GM18502 (cell line): ENCODE results near the gene SRPK3.

Experiments
- ATAC-seq: cut with Tn5 transposase; IDR thresholded peaks from one replicate; pipeline ENCODE4 v1.9.1; 2021; ENCODE audit warnings: mild to moderate bottlenecking; ENCODE audit not compliant: unreplicated experiment, poor library complexity

SRPK3 gene

GRCh38 chrX:153769865-153770600 is 10.8 kb upstream of the SRPK3 start:
- ATAC-seq, result no peak

DNA sequence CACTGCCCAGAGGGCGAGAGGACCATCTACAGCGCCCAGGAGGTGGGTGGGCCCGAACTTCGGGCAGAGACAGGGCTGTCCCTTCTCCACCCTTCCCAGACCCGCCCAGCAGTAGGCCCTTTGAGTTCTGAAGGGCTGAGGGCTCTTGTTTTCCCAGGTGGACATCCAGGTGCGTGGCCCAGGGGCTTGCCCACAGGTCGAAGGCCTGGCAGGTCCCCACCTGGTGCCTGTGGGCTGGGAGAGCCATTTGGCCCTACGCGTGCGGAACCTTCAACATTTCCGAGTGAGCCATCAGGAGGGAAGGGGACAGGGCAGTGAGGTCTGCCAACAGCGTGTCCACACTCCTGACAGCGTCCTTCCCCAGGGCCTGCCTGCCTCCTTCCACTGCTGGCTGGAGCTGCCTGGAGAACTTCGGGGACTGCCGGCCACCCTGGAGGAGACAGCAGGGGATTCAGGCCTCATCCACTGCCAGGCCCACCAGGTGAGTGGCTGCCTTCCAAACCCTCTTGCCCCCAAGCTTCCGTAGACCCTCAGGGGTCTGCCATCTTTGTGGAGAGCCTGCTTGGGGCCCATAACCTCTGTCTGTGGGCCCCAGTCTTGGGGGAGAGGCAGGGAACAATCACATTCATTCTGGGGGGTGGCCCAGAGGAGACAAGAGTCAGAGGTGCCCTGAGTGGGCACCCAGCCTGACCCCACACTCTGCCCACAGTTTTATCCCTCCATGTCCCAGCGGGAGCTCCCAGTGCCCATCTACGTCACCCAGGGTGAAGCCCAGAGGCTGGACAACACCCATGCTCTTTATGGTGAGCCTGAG is 10.0 kb upstream of the SRPK3 start:
- ATAC-seq, result no peak

DNA sequence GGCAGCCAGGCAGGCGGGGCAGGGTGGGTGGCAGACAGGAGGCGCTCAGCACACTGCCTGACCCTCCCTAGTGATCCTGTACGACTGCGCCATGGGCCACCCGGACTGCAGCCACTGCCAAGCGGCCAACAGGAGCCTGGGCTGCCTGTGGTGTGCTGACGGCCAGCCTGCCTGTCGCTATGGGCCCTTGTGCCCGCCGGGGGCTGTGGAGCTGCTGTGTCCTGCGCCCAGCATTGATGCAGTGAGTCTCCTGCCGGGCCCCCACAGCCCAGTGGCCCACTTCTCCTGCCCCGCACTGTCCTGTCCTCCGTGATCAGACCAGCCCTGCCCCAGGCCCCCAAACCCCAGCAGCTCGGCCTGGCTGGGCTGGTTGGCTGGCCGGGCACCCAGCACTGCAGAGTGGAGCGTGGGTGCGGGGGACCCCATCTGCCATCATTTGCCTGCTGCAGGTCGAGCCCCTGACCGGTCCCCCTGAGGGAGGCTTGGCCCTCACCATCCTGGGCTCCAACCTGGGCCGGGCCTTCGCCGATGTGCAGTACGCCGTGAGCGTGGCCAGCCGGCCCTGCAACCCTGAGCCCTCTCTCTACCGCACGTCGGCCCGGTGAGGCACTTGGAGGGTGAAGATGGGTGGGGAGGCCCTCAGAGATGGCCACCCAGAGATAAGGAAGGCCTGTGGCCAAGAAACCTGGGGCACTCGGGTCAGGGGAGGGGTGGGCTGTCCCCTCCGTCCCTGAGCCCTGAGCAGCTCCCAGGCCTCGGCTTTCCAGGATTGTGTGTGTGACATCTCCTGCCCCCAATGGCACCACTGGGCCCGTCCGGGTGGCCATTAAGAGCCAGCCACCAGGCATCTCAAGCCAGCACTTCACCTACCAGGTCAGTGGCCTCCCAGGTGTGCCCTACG is 9.2 kb upstream of the SRPK3 start:
- ATAC-seq, result no peak

- ATAC-seq, result no peak
Observed at GRCh38 chrX:153772316-153773217, 8.3 kb upstream of the SRPK3 start.

DNA sequence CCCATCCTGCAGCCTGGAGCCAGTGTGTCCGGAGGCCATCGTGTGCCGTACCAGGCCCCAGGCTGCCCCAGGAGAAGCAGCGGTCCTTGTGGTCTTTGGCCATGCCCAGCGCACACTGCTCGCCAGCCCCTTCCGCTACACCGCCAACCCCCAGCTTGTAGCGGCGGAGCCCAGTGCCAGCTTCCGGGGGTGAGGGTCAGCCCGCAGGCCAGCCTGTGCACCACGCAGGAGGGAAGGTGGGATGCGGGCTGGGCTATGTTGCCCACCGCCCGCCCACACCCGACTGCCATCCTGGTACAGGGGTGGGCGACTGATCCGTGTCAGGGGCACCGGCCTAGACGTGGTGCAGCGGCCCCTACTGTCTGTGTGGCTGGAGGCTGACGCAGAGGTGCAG is 7.6 kb upstream of the SRPK3 start:
- ATAC-seq, result no peak

- no peak for ATAC-seq
Observed at GRCh38 chrX:153773741-153774575, 6.9 kb upstream of the SRPK3 start.

GRCh38 chrX:153774576-153775292 is 6.1 kb upstream of the SRPK3 start:
- ATAC-seq, result no peak

DNA sequence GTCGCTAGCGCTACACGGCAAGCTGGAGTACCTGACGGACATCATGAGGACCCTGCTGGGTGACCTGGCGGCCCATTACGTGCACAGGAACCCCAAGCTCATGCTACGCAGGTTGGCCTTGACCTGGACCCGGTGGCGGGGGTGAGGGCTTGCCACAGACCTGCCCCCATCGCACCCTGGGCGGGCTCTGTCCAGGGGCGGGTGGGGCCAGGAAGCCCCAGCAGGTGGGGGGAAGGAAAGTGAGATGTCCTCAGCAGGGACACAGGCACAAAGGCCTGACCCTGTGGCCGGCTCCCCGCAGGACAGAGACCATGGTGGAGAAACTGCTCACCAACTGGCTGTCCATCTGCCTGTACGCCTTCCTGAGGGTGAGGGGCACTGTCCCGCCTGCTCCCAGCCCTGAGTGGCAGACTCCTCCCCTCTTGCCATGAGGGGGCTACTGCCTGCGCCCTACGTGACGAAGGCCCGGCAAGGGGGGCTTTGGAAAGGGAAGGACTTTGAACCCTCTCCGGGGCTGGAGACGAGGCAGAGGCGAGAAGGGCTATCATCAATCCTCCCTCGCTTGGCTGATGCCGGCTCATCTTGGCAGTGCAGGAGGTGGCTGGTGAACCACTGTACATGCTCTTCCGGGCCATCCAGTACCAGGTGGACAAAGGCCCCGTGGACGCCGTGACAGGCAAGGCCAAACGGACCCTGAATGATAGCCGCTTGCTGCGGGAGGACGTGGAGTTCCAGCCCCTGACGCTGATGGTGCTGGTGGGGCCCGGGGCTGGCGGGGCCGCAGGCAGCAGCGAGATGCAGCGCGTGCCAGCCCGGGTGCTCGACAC is 5.3 kb upstream of the SRPK3 start:
- ATAC-seq, result no peak

- ATAC-seq, result no peak
Observed at GRCh38 chrX:153776120-153776599, 4.7 kb upstream of the SRPK3 start.

DNA sequence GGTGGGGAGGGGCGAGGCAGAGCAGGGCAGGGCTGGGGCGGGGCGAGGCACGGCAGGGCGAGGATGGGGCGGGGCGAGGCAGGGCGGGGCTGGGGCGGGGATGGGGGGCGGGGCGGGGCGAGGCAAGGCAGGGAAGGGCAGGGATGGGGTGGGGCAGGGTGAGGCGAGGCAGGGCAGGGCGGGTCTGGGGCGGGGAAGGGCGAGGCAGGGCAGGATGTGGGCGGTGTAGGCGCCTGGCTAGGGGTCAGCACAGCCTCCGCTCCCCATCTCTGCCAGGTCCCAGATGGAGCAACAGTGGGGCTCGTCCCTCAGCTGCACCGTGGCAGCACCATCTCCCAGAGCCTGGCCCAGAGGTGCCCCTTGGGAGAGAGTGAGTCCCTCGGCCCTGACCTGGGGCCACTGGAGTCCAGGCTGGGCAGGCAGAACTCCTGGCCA is 4.2 kb upstream of the SRPK3 start:
- ATAC-seq, result no peak

DNA sequence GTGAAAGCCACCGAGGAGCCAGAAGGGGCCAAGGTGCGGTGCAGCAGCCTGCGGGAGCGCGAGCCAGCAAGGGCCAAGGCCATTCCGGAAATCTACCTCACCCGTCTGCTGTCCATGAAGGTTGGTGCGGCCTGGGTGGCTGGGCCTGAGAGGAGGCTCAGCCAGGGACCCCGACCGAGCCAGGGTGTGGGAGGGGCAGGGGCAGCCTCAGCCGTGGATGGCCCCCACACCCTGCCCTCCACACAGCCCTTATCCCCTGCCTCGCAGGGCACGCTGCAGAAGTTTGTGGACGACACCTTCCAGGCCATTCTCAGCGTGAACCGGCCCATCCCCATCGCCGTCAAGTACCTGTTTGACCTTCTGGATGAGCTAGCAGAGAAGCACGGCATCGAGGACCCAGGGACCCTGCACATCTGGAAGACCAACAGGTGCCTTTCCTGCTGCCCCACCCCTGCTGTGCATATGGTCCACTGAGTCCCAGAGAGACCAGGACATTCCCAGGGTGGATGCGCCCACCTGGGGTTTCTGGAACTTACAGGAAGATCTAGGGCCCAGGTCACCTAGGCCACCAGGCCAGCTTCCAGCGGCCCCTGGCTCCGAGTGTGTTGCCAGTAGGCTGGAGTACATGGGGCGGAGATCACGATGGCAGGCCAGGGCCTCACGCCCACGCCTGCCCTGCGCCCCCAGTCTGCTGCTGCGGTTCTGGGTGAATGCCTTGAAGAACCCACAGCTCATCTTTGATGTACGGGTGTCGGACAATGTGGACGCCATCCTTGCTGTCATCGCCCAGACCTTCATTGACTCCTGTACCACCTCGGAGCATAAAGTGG is 3.4 kb upstream of the SRPK3 start:
- ATAC-seq, result no peak

GRCh38 chrX:153778181-153778580 is 2.7 kb upstream of the SRPK3 start:
- ATAC-seq, result no peak

GRCh38 chrX:153778684-153779101 is 2.1 kb upstream of the SRPK3 start:
- ATAC-seq, result no peak

DNA sequence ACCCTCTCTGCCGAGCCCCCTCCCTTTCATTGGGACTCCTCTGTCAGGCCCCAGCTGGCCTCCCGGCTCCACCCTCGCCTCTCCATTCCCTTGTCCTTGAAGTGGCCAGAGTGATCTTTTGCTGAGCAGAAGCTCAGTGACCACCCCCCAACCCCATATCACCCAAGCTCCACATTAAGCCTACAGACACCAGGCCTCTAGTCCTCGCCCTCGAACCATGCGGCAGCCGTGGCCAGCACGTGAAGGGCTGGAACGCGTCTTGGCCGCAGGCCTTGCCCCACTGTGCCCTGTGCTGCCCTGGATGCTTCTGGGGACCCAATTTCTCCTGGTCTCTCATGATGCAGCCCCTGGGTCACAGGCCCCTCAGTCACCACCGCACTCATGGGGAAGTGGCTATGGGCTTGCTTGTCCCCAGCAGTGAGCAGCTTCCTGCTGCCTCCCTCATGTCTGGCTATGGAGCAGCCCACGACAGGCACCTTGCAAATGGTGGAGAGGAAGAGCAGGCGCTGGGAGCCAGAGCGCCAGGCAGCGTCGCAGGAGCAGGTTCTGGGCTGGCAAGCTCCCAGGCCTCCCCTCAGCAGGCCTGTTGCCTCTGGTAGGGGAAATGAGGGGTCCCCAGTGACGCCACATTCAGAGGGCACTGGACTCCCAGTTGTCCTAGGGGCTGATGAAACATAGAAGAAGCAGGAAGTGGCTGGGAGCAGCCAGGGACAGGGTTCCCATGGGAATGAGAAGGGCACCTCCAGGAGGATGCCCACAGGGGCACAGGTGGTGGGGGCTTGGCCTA is 757 bp upstream of the SRPK3 start:
- ATAC-seq, result no peak

GRCh38 chrX:153781428-153782047 is 697 bp downstream of the SRPK3 start:
- no peak for ATAC-seq
